GM12878 (cell line): ENCODE results near the gene TMEM50A. TPM values are rescaled to one million over a fixed set of nuclear protein-coding genes. Genes with fewer than 3 reads are reported as not detected.
A peak's percentile ranks its signal among the peaks of the same experiment; 100 is the strongest.

Experiments
- ATAC-seq: fragments of 200-7000 bp; cut with Tn5 transposase; 3 replicates; pipeline ENCODE4 v1.9.1; 2020; ENCODE audit warnings: mild to moderate bottlenecking, moderate library complexity
- Bru-seq: library from RNA; stranded (reverse); fragments of 400-500 nt; gene quantifications from one replicate; lab custom pipeline; 2021; lab: Mats Ljungman, UMichigan
- BruChase-seq, 2 experiments: library from RNA; stranded (reverse); fragments of 400-500 nt; gene quantifications; one replicate each; lab custom pipeline; 2021; lab: Mats Ljungman, UMichigan
- BruUV-seq: library from RNA; stranded (reverse); fragments of 400-500 nt; replicated peaks from 2 replicates; lab custom pipeline; 2021; lab: Mats Ljungman, UMichigan
- CTCF ChIA-PET: fragments of 300-600 bp; sonication (Branson Sonifier 250); formaldehyde crosslinking; extraction: SDS; loops from one replicate; lab custom pipeline; 2021; ENCODE audit warnings: inconsistent platforms; lab: Yijun Ruan, JAX
- POLR2A ChIA-PET: fragments of 350-600 bp; formaldehyde crosslinking; extraction: SDS; loops from one replicate; lab custom pipeline; 2021; ENCODE audit warnings: inconsistent platforms; lab: Charles Lee
- RAD21 ChIA-PET: fragments of 300-600 bp; sonication (Branson Sonifier 250); formaldehyde crosslinking; loops from one replicate; lab custom pipeline; 2023; ENCODE audit warnings: antibody characterized with exemption; ENCODE audit not compliant: unreplicated experiment; lab: Charles Lee
- SMC1A ChIA-PET: fragments of 300-600 bp; sonication (Branson Sonifier 250); formaldehyde crosslinking; loops from one replicate; lab custom pipeline; 2023; ENCODE audit not compliant: unreplicated experiment, uncharacterized antibody; lab: Charles Lee
- DNase-seq: peaks from one replicate; pipeline ENCODE4 v3.0.0-alpha.2; 2011; ENCODE audit warnings: low read depth, low spot score
- FAIRE-seq: peaks from 3 replicates; lab custom pipeline; 2011; peaks lifted over from hg19 to GRCh38; lab: Jason Lieb, UNC
- H2AFZ ChIP-seq: 2 replicates; pipeline ENCODE4 v1.6.0; 2011; ENCODE audit warnings: low read depth, low read length, control low read depth; ENCODE audit not compliant: control insufficient read depth
- H3K27ac ChIP-seq: 2 replicates; pipeline ENCODE4 v1.5.1; 2011; ENCODE audit warnings: control low read depth; ENCODE audit not compliant: control insufficient read depth, insufficient read depth
- H3K27me3 ChIP-seq, 2 experiments: replicated peaks in 1 of 2; 2 replicates each; pipeline versions ENCODE4 v1.6.0 to v1.6.1; 2011; ENCODE audit warnings: low read length in 1 of 2; ENCODE audit not compliant: control insufficient read depth in 2 of 2, insufficient read depth in 2 of 2
- H3K36me3 ChIP-seq, 2 experiments: 2 replicates each; pipeline ENCODE4 v1.5.1; 2011; ENCODE audit warnings: low read length in 1 of 2; ENCODE audit not compliant: control insufficient read depth in 2 of 2, insufficient read depth in 2 of 2
- H3K4me1 ChIP-seq: 2 replicates; pipeline ENCODE4 v1.6.1; 2011; ENCODE audit warnings: mild to moderate bottlenecking, low read length, moderate library complexity, mixed read lengths; ENCODE audit not compliant: control insufficient read depth, insufficient read depth
- H3K4me2 ChIP-seq: 2 replicates; pipeline ENCODE4 v1.6.0; 2011; ENCODE audit warnings: control low read depth; ENCODE audit not compliant: control insufficient read depth, insufficient read depth
- H3K4me3 ChIP-seq: fragments of 200-600 bp; sonication (generic); 2 replicates; pipeline ENCODE4 v1.5.1; 2016
- H3K79me2 ChIP-seq: 2 replicates; pipeline ENCODE4 v1.6.0; 2011; ENCODE audit warnings: low read length; ENCODE audit not compliant: control insufficient read depth, insufficient read depth
- H3K9ac ChIP-seq: 2 replicates; pipeline ENCODE4 v1.8.0; 2011; ENCODE audit warnings: low read length, control low read depth, mixed read lengths; ENCODE audit not compliant: control insufficient read depth, insufficient read depth
- H3K9me3 ChIP-seq: replicated peaks from 3 replicates; pipeline ENCODE4 v1.5.1; 2011; ENCODE audit warnings: mild to moderate bottlenecking, low read length; ENCODE audit not compliant: control insufficient read depth, insufficient read depth
- H4K20me1 ChIP-seq: 2 replicates; pipeline ENCODE4 v1.6.0; 2011; ENCODE audit not compliant: control insufficient read depth, insufficient read depth
- EGR1 ChIP-seq, 2 experiments: IDR thresholded peaks; 1 replicate in 1 of 2; 2 replicates in 1 of 2; pipeline ENCODE4 v1.6.1; 2011 to 2012; ENCODE audit warnings: low read depth in 2 of 2, low read length in 2 of 2, borderline replicate concordance in 1 of 2, mild to moderate bottlenecking in 1 of 2, moderate library complexity in 1 of 2
- MEF2A ChIP-seq: IDR thresholded peaks from 2 replicates; pipeline ENCODE4 v1.6.1; 2011; ENCODE audit warnings: low read depth, mild to moderate bottlenecking, low read length, moderate library complexity; ENCODE audit not compliant: insufficient read depth
- PAX5 ChIP-seq: IDR thresholded peaks from 2 replicates; pipeline ENCODE4 v1.6.1; 2011; ENCODE audit warnings: low read depth, low read length, borderline replicate concordance
- POLR2AphosphoS5 ChIP-seq: IDR thresholded peaks from 2 replicates; pipeline ENCODE4 v1.6.1; 2011; ENCODE audit warnings: mild to moderate bottlenecking, low read length, inconsistent platforms
- SIX5 ChIP-seq: IDR thresholded peaks from 2 replicates; pipeline ENCODE4 v1.6.1; 2011; ENCODE audit warnings: mild to moderate bottlenecking, low read depth, low read length, moderate library complexity; ENCODE audit not compliant: severe bottlenecking
- TAF1 ChIP-seq: IDR thresholded peaks from 2 replicates; pipeline ENCODE4 v1.6.1; 2011; ENCODE audit warnings: mild to moderate bottlenecking, low read depth, low read length, borderline replicate concordance
- ZBTB11 ChIP-seq: fragments of 450-650 bp; formaldehyde crosslinking; IDR thresholded peaks from 2 replicates; pipeline ENCODE4 v1.5.0; 2022; ENCODE audit warnings: mild to moderate bottlenecking, missing genetic modification characterization
- ZBTB40 ChIP-seq: fragments of 450-650 bp; IDR thresholded peaks from 2 replicates; pipeline ENCODE4 v1.6.1; 2016; ENCODE audit warnings: mild to moderate bottlenecking, moderate library complexity, borderline replicate concordance
- WGBS: methylation state at CpG from one replicate; pipeline ENCODE4 v1.1.6; 2016; ENCODE audit warnings: low lambda C conversion rate; ENCODE audit not compliant: insufficient replicate concordance, insufficient coverage; ENCODE audit errors: missing lambda C conversion rate; 5-methylcytosine and 5-hydroxymethylcytosine counted together
- in situ Hi-C: fragments of 300-500 bp; cut with MboI; formaldehyde crosslinking; loops from 9 replicates; pipeline ENCODE4 v1.14.3; 2018; ENCODE audit warnings: mixed read lengths
- intact Hi-C: fragments of 100-400 bp; cut with micrococcal nuclease; formaldehyde crosslinking; loops from one replicate; pipeline ENCODE4 v1.14.2; 2022; ENCODE audit not compliant: unreplicated experiment
- long read RNA-seq, 2 experiments: library from polyadenylated mRNA; unstranded; transcript quantifications; one replicate each; pipeline ENCODE4 v2.0.0, GENCODE V29; 2019 to 2020
- polyA minus RNA-seq, 3 experiments: library from RNA; depleted of rRNA, polyadenylated mRNA; stranded (reverse); fragments of >200 nt; gene quantifications; 2 replicates each; pipeline ENCODE4 v1.2.3, GENCODE V29; 2011
- polyA plus RNA-seq, 11 experiments: library from polyadenylated mRNA; depleted of rRNA in 4 of 11; unstranded in 6 of 11; stranded (reverse) in 5 of 11; fragments of >200 nt; fragmentation: Nextera tagmentation in 4 of 11; fragmentation: Illumina TruSeq in 1 of 11; extraction: Ambion mirVana in 4 of 11; extraction: Trizol in 1 of 11; gene quantifications; 1 replicate in 1 of 11; 2 replicates in 10 of 11; pipeline versions ENCODE4 v1.2.1 to v1.2.3, GENCODE V29; 2011 to 2016; ENCODE audit warnings: inconsistent platforms in 2 of 11, missing spikeins in 2 of 11, low read depth in 1 of 11
- total RNA-seq, 4 experiments: library from RNA; depleted of rRNA in 3 of 4; stranded (reverse); fragments of >200 nt in 3 of 4; fragmentation: Illumina TruSeq in 1 of 4; extraction: Trizol in 1 of 4; gene quantifications; 2 replicates each; pipeline versions ENCODE4 v1.2.1 to v1.2.3, GENCODE V29; 2013 to 2021

The TMEM50A gene
- total RNA-seq (2013; cell fraction: nucleolus; rRNA removed): 46.9 and 48.1 TPM in 2 replicates
- 96.0 and 130 TPM in 2 replicates for total RNA-seq (2014; rRNA removed)
- 63.8 and 65.2 TPM in 2 replicates for total RNA-seq (2014; rRNA removed; fragmentation: Illumina TruSeq; extraction: Trizol)
- 69.6 and 74.5 TPM in 2 replicates for total RNA-seq (2021)
- polyA plus RNA-seq (2011; ENCODE audit: low read depth): 33.3 TPM
- polyA plus RNA-seq (2011; rRNA removed): 139 and 178 TPM in 2 replicates
- polyA plus RNA-seq (2011; cell fraction: cytosol; rRNA removed): 45.9 and 70.7 TPM in 2 replicates
- polyA plus RNA-seq (2011; cell fraction: nucleus; rRNA removed): 27.9 and 35.6 TPM in 2 replicates
- polyA plus RNA-seq (2012): 67.4 and 81.8 TPM in 2 replicates
- 86.2 and 103 TPM in 2 replicates for polyA plus RNA-seq (2014; fragmentation: Illumina TruSeq; extraction: Trizol)
- polyA plus RNA-seq (2014; fragmentation: Nextera tagmentation; extraction: Ambion mirVana): 10 to 100 TPM; 23.5 to 41.9 TPM
- 84.8 and 115 TPM in 2 replicates for polyA plus RNA-seq (2014; rRNA removed)
- polyA plus RNA-seq (2016; fragmentation: Nextera tagmentation; extraction: Ambion mirVana): 100 to 1,000 TPM; 132 to 148 TPM
- polyA minus RNA-seq (2011; rRNA and poly(A)+ RNA removed): 26.5 and 34.2 TPM in 2 replicates
- 19.9 and 27.2 TPM in 2 replicates for polyA minus RNA-seq (2011; cell fraction: cytosol; rRNA and poly(A)+ RNA removed)
- polyA minus RNA-seq (2011; cell fraction: nucleus; rRNA and poly(A)+ RNA removed): 10.2 and 23.4 TPM in 2 replicates
- Bru-seq, nascent RNA: percentile 90 among the genes with signal in this experiment
- percentile 92 among the genes with signal in this experiment for BruChase-seq, experiment 1, labeled RNA remaining after a 6-hour chase
- percentile 89 among the genes with signal in this experiment for BruChase-seq, experiment 2, labeled RNA remaining after a 2-hour chase
- long read RNA-seq, experiment 1, transcript TMEM50A-201 (7 exons, 2,683 nt): major isoform, 73 of 87 reads
- long read RNA-seq, experiment 1, partial matches to known transcripts: 1 of 87 reads
- long read RNA-seq, experiment 1, other reads (novel, unspliced or antisense): 8 of 87 reads
- long read RNA-seq, experiment 2, transcript TMEM50A-203 (6 exons, 1,102 nt): minor isoform, 6 of 535 reads
- long read RNA-seq, experiment 2, transcript TMEM50A-201 (7 exons, 2,683 nt): major isoform, 482 of 535 reads
- long read RNA-seq, experiment 2, transcript TMEM50A-206 (6 exons, 776 nt): minor isoform, 13 of 535 reads
- long read RNA-seq, experiment 2, partial matches to known transcripts: 7 of 535 reads
- long read RNA-seq, experiment 2, other reads (novel, unspliced or antisense): 23 of 535 reads

GRCh38 chr1:25338188-25338981, at the start of gene TMEM50A:
Gene TMEM50A, plus strand, starts transcription at chr1:25338334. Its CDS starts 2,153 bp downstream, at chr1:25340487.
- peaks cover 52% of the 10 kb centered on the region for H3K79me2 ChIP-seq
- POLR2A ChIA-PET: interaction anchor here (1.2 kb wide), 1 partner anchor 98 kb away, joined by 6 read pairs; no protein-coding TSS in a partner anchor
- 1% methylated on average over 68 of the region's 75 CpGs for WGBS
- peak; percentile 20; the same call in 1 of the 2 replicates for TF ChIP-seq TAF1
- 0 out of 2 replicates have a peak, but pooled peaks have one; percentile 3 for TF ChIP-seq MEF2A
- peak; percentile 59 for TF ChIP-seq ZBTB40
- TF ChIP-seq POLR2AphosphoS5: peak; percentile 69
- TF ChIP-seq SIX5: peak; percentile 3
- 0 out of 3 replicates have a peak, but pooled peaks of 1 of the 2 experiments have one; percentile 5 for TF ChIP-seq EGR1 (IDR thresholded peaks at IDR 0.05; ENCODE audit: borderline replicate concordance in 1 of 2, low read depth in 2 of 2, low read length in 2 of 2)
- TF ChIP-seq ZBTB11 (CRISPR knock-in tag): peak; percentile 52
- TF ChIP-seq PAX5: no peak

More at GRCh38 chr1:25338188-25338981, at the start of gene TMEM50A:
- no peaks in the 10 kb centered on the region for H3K9me3 ChIP-seq
- ATAC-seq: peak; percentile 84
- peak within 1 kb of the TSS; percentile 73 for H3K4me3 ChIP-seq
- peak within 1 kb of the TSS; percentile 93 for H3K27ac ChIP-seq
- peak within 1 kb of the TSS; percentile 92 for H3K4me2 ChIP-seq
- 0 out of 4 replicates have a peak, but pooled peaks cover 0 to 3% of the 10 kb centered on the region in 2 experiments for H3K36me3 ChIP-seq
- no peaks in the 10 kb centered on the region for H4K20me1 ChIP-seq
- CTCF ChIA-PET: interaction anchor here (0.6 to 1.1 kb wide), 3 partner anchors 10 to 338 kb away, joined by 3 read pairs; no protein-coding TSS in a partner anchor
- peak within 1 kb of the TSS; percentile 95 for H3K9ac ChIP-seq
- peak within 1 kb of the TSS; percentile 84 for H2AFZ ChIP-seq
- intact Hi-C loops: loop anchor here (5.0 kb wide), 1 partner anchor 91 kb away; the partner anchor contains the start of gene RSRP1
- SMC1A ChIA-PET: interaction anchor here (1.9 kb wide), 1 partner anchor 105 kb away, joined by 4 read pairs; the partner anchor contains the start of gene SYF2
- FAIRE-seq: peak; percentile 88
- TSS peak; percentile 74 for BruUV-seq
- DNase-seq: peak; percentile 54
- RAD21 ChIA-PET: interaction anchor here (1.6 kb wide), 1 partner anchor 99 kb away, joined by 3 read pairs; no protein-coding TSS in a partner anchor
- H3K27me3 ChIP-seq: no peaks in the 10 kb centered on the region
- in situ Hi-C loops: no loop called here
- no peaks in the 10 kb centered on the region for H3K4me1 ChIP-seq
